Endothelial cell of umbilical vein (primary cell): ENCODE results near the gene SKAP1. TPM values are rescaled to one million over a fixed set of nuclear protein-coding genes. Genes with fewer than 3 reads are reported as not detected.

Experiments used
- BruUV-seq: library from RNA; stranded (reverse); fragments of 400-500 nt; replicated peaks from 2 replicates; lab custom pipeline; 2021; lab: Mats Ljungman, UMichigan
- CTCF ChIA-PET: fragments of 300-600, 350-600 bp; sonication (Branson Sonifier 250); formaldehyde crosslinking; loops from one replicate; lab custom pipeline; 2021; ENCODE audit warnings: antibody characterized with exemption, inconsistent platforms; lab: Charles Lee
- POLR2A ChIA-PET: fragments of 300-600, 350-600 bp; sonication (Branson Sonifier 250); formaldehyde crosslinking; loops from one replicate; lab custom pipeline; 2021; ENCODE audit warnings: antibody characterized with exemption, inconsistent platforms; lab: Charles Lee
- DNase-seq: peaks from one replicate; pipeline ENCODE4 v3.0.0-alpha.2; 2011; ENCODE audit warnings: low read depth, low spot score
- FAIRE-seq: peaks from 2 replicates; lab custom pipeline; 2011; peaks lifted over from hg19 to GRCh38; lab: Jason Lieb, UNC
- H2AFZ ChIP-seq: 2 replicates; pipeline ENCODE4 v1.6.0; 2012; ENCODE audit warnings: low read depth, low read length, control low read depth, inconsistent platforms
- H3K27ac ChIP-seq: 2 replicates; pipeline ENCODE4 v1.5.1; 2011; ENCODE audit warnings: low read depth, mild to moderate bottlenecking, control low read depth, low read length, moderate library complexity; ENCODE audit not compliant: insufficient read depth
- H3K27me3 ChIP-seq, 2 experiments: 2 replicates each; pipeline versions ENCODE4 v1.6.0 to v1.6.1; 2011; ENCODE audit warnings: low read length in 2 of 2, mixed read lengths in 1 of 2; ENCODE audit not compliant: control insufficient read depth in 2 of 2, insufficient read depth in 2 of 2
- H3K36me3 ChIP-seq, 2 experiments: 2 replicates in 1 of 2; 3 replicates in 1 of 2; pipeline ENCODE4 v1.5.1; 2011; ENCODE audit warnings: low read length in 2 of 2, mild to moderate bottlenecking in 1 of 2, moderate library complexity in 1 of 2; ENCODE audit not compliant: control insufficient read depth in 2 of 2, insufficient read depth in 2 of 2; ENCODE audit errors: extremely low read depth in 1 of 2
- H3K4me1 ChIP-seq: 3 replicates; pipeline ENCODE4 v1.5.1; 2011; ENCODE audit warnings: mild to moderate bottlenecking, low read length; ENCODE audit not compliant: control insufficient read depth, insufficient read depth; ENCODE audit errors: extremely low read depth
- H3K4me2 ChIP-seq: 2 replicates; pipeline ENCODE4 v1.6.1; 2011; ENCODE audit warnings: low read length, control low read depth, mixed read lengths; ENCODE audit not compliant: insufficient read depth
- H3K4me3 ChIP-seq, 3 experiments: fragments of 200-600 bp in 1 of 3; sonication (generic), shearing (Covaris generic) in 1 of 3; replicated peaks in 1 of 3; 2 replicates each; pipeline ENCODE4 v1.5.1; 2011 to 2016; ENCODE audit warnings: control low read depth in 3 of 3, low read length in 3 of 3, mild to moderate bottlenecking in 2 of 3, inconsistent platforms in 1 of 3, low read depth in 1 of 3, moderate library complexity in 1 of 3; ENCODE audit not compliant: insufficient read depth in 1 of 3
- H3K79me2 ChIP-seq: 2 replicates; pipeline ENCODE4 v1.6.0; 2012; ENCODE audit warnings: low read length, inconsistent platforms; ENCODE audit not compliant: control insufficient read depth, insufficient read depth
- H3K9ac ChIP-seq: replicated peaks from 2 replicates; pipeline ENCODE3; 2011; ENCODE audit warnings: low read length, control low read depth; ENCODE audit not compliant: insufficient read depth; ENCODE audit errors: extremely low read depth
- H3K9me1 ChIP-seq: replicated peaks from 3 replicates; pipeline ENCODE4 v1.6.0; 2011; ENCODE audit warnings: mild to moderate bottlenecking, low read length; ENCODE audit not compliant: control insufficient read depth, insufficient read depth; ENCODE audit errors: extremely low read depth
- H3K9me3 ChIP-seq: replicated peaks from 2 replicates; pipeline ENCODE4 v1.5.1; 2012; ENCODE audit warnings: low read length, inconsistent platforms; ENCODE audit not compliant: control insufficient read depth, insufficient read depth
- H4K20me1 ChIP-seq: replicated peaks from 2 replicates; pipeline ENCODE3; 2011; ENCODE audit warnings: mild to moderate bottlenecking, low read length; ENCODE audit not compliant: control insufficient read depth, insufficient read depth; ENCODE audit errors: extremely low read depth
- EZH2 ChIP-seq: IDR thresholded peaks from 2 replicates; pipeline ENCODE4 v1.6.1; 2012; ENCODE audit warnings: borderline replicate concordance, low read depth, mild to moderate bottlenecking, moderate library complexity, low read length, inconsistent platforms; ENCODE audit not compliant: severe bottlenecking
- FOS ChIP-seq: IDR thresholded peaks from 2 replicates; pipeline ENCODE4 v1.6.1; 2011; ENCODE audit warnings: mild to moderate bottlenecking, low read length, moderate library complexity, borderline replicate concordance; ENCODE audit not compliant: insufficient read depth
- GATA2 ChIP-seq: IDR thresholded peaks from 2 replicates; pipeline ENCODE4 v1.7.0; 2011; ENCODE audit warnings: low read depth, mild to moderate bottlenecking, moderate library complexity, mixed read lengths, low read length; ENCODE audit not compliant: insufficient read length, insufficient read depth
- JUN ChIP-seq: IDR thresholded peaks from 2 replicates; pipeline ENCODE4 v1.6.1; 2011; ENCODE audit warnings: borderline replicate concordance, low read depth; ENCODE audit not compliant: insufficient read length, insufficient read depth
- MYC ChIP-seq: IDR thresholded peaks from one replicate; pipeline ENCODE4 v1.6.1; 2011; ENCODE audit warnings: mild to moderate bottlenecking, low read depth, low read length
- POLR2A ChIP-seq: IDR thresholded peaks from 2 replicates; pipeline ENCODE4 v1.6.1; 2012; ENCODE audit warnings: low read depth, mild to moderate bottlenecking, control low read depth, low read length
- POLR2AphosphoS5 ChIP-seq: IDR thresholded peaks from 2 replicates; pipeline ENCODE4 v1.6.1; 2012; ENCODE audit warnings: low read depth, mild to moderate bottlenecking, control low read depth, low read length, moderate library complexity; ENCODE audit not compliant: insufficient read depth
- dilution Hi-C: fragments of 300-500 bp; cut with MboI; formaldehyde crosslinking; loops from one replicate; pipeline ENCODE4 v1.15.0; 2019; ENCODE audit warnings: low sequenced_read_pairs; ENCODE audit not compliant: extremely low pct_ligation_motif_present
- intact Hi-C: fragments of 100-400 bp; cut with micrococcal nuclease; formaldehyde crosslinking; loops from one replicate; pipeline ENCODE4 v1.10.0; 2022
- polyA plus RNA-seq, 4 experiments: library from polyadenylated mRNA; depleted of rRNA in 3 of 4; stranded (reverse) in 3 of 4; unstranded in 1 of 4; fragments of >200 nt; gene quantifications; 2 replicates each; pipeline versions ENCODE4 v1.2.1 to v1.2.3, GENCODE V29; 2011 to 2012; ENCODE audit warnings: missing spikeins in 1 of 4
- total RNA-seq: library from RNA; stranded (reverse); gene quantifications from 2 replicates; pipeline ENCODE4 v1.2.3, GENCODE V29; 2021
- TF ChIP-seq, protein P1 (sequence below): IDR thresholded peaks from 2 replicates; pipeline ENCODE4 v1.6.1; 2011; ENCODE audit not compliant: insufficient read depth, insufficient read length
- TF ChIP-seq, protein P2 (sequence below), 2 donors: IDR thresholded peaks; 1 replicate in 1 of 2; 2 replicates in 1 of 2; pipeline ENCODE4 v1.5.1; 2011; ENCODE audit warnings: low read length in 2 of 2, mild to moderate bottlenecking in 2 of 2, moderate library complexity in 2 of 2, control low read depth in 1 of 2, inconsistent platforms in 1 of 2, low read depth in 1 of 2; ENCODE audit not compliant: insufficient read depth in 1 of 2; ENCODE audit errors: extremely low read depth in 1 of 2

SKAP1 gene
- total and polyA plus RNA-seq, 2 donors (not counting 3 experiments of a cell fraction or from before 2014, with no cell fraction given), result 0.75 TPM; not detected in 1

DNA sequence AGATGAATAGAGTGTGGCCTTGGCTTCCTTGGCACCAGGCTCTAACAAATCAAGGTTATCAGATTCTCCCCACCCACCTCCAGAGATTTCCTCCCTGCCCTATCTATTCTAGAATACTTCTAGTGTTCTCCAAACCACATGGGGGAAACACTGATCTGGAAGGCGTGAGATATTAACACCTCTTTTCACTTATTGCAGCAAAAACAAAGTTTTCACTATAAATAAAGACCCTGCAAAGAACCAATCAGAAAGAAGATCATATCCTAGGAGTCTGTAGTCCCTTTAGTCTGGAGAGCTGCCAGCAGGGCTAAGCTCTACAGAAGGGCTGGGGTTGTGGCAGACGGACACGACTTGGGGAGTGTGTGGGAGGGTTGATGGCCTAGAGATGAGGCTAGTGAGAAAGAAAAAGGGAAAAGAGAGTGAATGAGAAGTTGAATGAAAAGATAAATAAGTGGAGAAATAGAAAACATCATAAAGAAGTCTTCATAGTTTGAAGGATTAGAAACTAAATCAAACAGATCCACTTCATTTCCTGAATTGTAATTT, 8.6 kb upstream of the SKAP1 start:
- no peak overlapping the region for H3K27ac ChIP-seq
- TF ChIP-seq POLR2A, result no peak
- TF ChIP-seq, protein P1, sequence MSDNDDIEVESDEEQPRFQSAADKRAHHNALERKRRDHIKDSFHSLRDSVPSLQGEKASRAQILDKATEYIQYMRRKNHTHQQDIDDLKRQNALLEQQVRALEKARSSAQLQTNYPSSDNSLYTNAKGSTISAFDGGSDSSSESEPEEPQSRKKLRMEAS, result no peak
- no peak for TF ChIP-seq JUN
- TF ChIP-seq GATA2, result no peak
- TF ChIP-seq EZH2, result no peak
- TF ChIP-seq FOS, result no peak
- TF ChIP-seq, protein P2, sequence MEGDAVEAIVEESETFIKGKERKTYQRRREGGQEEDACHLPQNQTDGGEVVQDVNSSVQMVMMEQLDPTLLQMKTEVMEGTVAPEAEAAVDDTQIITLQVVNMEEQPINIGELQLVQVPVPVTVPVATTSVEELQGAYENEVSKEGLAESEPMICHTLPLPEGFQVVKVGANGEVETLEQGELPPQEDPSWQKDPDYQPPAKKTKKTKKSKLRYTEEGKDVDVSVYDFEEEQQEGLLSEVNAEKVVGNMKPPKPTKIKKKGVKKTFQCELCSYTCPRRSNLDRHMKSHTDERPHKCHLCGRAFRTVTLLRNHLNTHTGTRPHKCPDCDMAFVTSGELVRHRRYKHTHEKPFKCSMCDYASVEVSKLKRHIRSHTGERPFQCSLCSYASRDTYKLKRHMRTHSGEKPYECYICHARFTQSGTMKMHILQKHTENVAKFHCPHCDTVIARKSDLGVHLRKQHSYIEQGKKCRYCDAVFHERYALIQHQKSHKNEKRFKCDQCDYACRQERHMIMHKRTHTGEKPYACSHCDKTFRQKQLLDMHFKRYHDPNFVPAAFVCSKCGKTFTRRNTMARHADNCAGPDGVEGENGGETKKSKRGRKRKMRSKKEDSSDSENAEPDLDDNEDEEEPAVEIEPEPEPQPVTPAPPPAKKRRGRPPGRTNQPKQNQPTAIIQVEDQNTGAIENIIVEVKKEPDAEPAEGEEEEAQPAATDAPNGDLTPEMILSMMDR (IDR thresholded peaks at IDR 0.05; ENCODE audit: extremely low read depth in 1 of 2, insufficient read depth in 1 of 2, low read depth in 1 of 2, low read length in 2 of 2), result no peak
- no peak for TF ChIP-seq MYC
- TF ChIP-seq POLR2AphosphoS5, result no peak
- peaks cover 33 to 35% of the 10 kb centered on the region in 2 experiments for H3K27me3 ChIP-seq
- no peaks in the 10 kb centered on the region for H3K9me1 ChIP-seq
- no peaks in the 10 kb centered on the region for H3K79me2 ChIP-seq
- H3K4me3 ChIP-seq, result no peak overlapping the region
- dilution Hi-C loops, result no loop called here
- no peaks in the 10 kb centered on the region for H4K20me1 ChIP-seq
- peaks cover 5% of the 10 kb centered on the region for H3K4me1 ChIP-seq
- no peaks in the 10 kb centered on the region for H3K36me3 ChIP-seq
- BruUV-seq, result no TSS peak
- H2AFZ ChIP-seq, result no peak overlapping the region
- no peak for DNase-seq
- FAIRE-seq, result no peak
- ChIA-PET POLR2A (no interaction called here), CTCF (interaction anchor here (1.4 to 1.5 kb wide), 2 partner anchors 19 to 198 kb away, joined by 3 to 4 read pairs; no protein-coding TSS in a partner anchor)
- intact Hi-C loops, result no loop called here
- H3K9ac ChIP-seq, result no peak overlapping the region
- H3K9me3 ChIP-seq, result no peaks in the 10 kb centered on the region
- no peak overlapping the region for H3K4me2 ChIP-seq
